H1 (cell line): Measurements from ENCODE around the gene CHD6. TPM values are rescaled to one million over a fixed set of nuclear protein-coding genes. Genes with fewer than 3 reads are reported as not detected.

Experiments used
- MAFK ChIP-seq: IDR thresholded peaks from 2 replicates; pipeline ENCODE4 v1.6.1; 2012; ENCODE audit warnings: low read depth, mild to moderate bottlenecking, improper control_type of control experiment, low read length
- PHF8 ChIP-seq: fragments of 200-600 bp; sonication (generic); conservative IDR thresholded peaks from 2 replicates; pipeline ENCODE4 v1.7.1; 2012; ENCODE audit warnings: low read depth, mild to moderate bottlenecking, inconsistent platforms, low read length, moderate library complexity
- POLR2AphosphoS5 ChIP-seq: IDR thresholded peaks from 2 replicates; pipeline ENCODE4 v1.6.1; 2011; ENCODE audit warnings: low read depth, low read length
- SIN3A ChIP-seq, 2 experiments: IDR thresholded peaks in 1 of 2; conservative IDR thresholded peaks in 1 of 2; 2 replicates each; pipeline ENCODE4 v1.6.1; 2011 to 2012; ENCODE audit warnings: low read length in 2 of 2, improper control_type of control experiment in 1 of 2, low read depth in 1 of 2, mild to moderate bottlenecking in 1 of 2
- SIX5 ChIP-seq: IDR thresholded peaks from 2 replicates; pipeline ENCODE4 v1.6.1; 2011; ENCODE audit warnings: mild to moderate bottlenecking, low read depth, low read length
- polyA plus RNA-seq, 7 experiments: library from polyadenylated mRNA; depleted of rRNA in 3 of 7; stranded (reverse) in 5 of 7; unstranded in 2 of 7; fragments of >200 nt in 5 of 7; fragments of 200-250 nt in 2 of 7; gene quantifications; 1 replicate in 5 of 7; 2 replicates in 1 of 7; 4 replicates in 1 of 7; pipeline versions ENCODE4 v1.2.1 to v1.2.3, GENCODE V29; 2011 to 2013; ENCODE audit warnings: missing spikeins in 2 of 7, mixed read lengths in 2 of 7
- total RNA-seq: library from RNA; stranded (reverse); fragmentation: NEBNext Ultra II Directional; extraction: Animal tissue kit (Norgen Biotek cat#: 25700); gene quantifications from 2 replicates; pipeline ENCODE4 v1.2.1, GENCODE V29; 2021

Gene CHD6
- total and polyA plus RNA-seq, 2 of the 8 experiments (the other 6 are each of a cell fraction or from before 2014, with no cell fraction given): 11.1 to 62.9 TPM

GRCh38 chr20:41476446-41476845 is 141.7 kb downstream of the CHD6 start (continued):
- TF ChIP-seq SIN3A (conservative IDR thresholded peaks at IDR 0.05 in 1 of 2, IDR thresholded peaks at IDR 0.05 in 1 of 2; ENCODE audit: low read depth in 1 of 2, low read length in 2 of 2) (no peak), SIX5 (no peak), POLR2AphosphoS5 (no peak), PHF8 (no peak), MAFK (no peak)
